GM18505 (cell line): ENCODE measurements around the gene CAMK2G.
"Not testable (repeated sequence)": the region's sequence is repeated elsewhere in the genome, so short reads cannot be mapped to it uniquely, and the experiment has no call there.

Source experiments
- ATAC-seq: cut with Tn5 transposase; IDR thresholded peaks from one replicate; pipeline ENCODE4 v1.9.1; 2021; ENCODE audit not compliant: unreplicated experiment
- POLR2A ChIP-seq: IDR thresholded peaks from 4 replicates; pipeline ENCODE4 v1.6.1; 2011; ENCODE audit warnings: borderline replicate concordance; ENCODE audit not compliant: insufficient read depth, insufficient read length; ENCODE audit errors: extremely low read depth

CAMK2G gene

DNA sequence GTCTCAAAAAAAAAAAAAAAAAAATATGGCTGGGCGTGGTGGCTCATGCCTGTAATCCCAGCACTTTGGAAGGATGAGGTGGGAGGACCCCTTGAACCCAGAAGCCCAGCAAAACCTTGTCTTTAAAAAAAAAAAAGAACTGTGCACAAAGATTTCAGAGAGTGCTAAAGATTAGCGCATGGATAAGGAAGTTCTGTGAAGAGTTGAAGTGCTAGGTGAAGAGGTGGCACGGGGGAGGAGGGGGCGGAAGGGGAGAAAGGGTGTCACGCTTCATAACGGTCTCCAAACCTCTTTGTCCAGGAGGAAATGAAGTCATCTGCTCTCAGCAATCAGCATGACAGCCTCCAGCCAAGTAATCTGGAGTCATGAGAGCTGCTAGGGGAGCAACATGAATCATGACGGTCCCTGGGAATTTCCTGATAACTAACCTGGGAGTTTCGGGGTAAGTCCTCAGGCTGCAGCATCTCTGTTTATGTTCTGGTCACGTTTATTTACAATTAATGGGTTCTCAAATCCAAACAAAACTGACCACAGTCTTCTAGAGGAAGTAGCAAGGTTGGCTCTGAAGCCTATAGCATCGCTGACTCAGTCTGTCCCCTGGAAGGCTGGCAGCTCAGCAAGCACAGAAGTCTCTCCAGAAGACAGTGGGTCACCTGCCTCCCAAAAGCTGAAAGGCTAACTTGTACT, 34.6 kb upstream of the CAMK2G start:
- TF ChIP-seq POLR2A, result no peak
- peak; percentile 38 for ATAC-seq

DNA sequence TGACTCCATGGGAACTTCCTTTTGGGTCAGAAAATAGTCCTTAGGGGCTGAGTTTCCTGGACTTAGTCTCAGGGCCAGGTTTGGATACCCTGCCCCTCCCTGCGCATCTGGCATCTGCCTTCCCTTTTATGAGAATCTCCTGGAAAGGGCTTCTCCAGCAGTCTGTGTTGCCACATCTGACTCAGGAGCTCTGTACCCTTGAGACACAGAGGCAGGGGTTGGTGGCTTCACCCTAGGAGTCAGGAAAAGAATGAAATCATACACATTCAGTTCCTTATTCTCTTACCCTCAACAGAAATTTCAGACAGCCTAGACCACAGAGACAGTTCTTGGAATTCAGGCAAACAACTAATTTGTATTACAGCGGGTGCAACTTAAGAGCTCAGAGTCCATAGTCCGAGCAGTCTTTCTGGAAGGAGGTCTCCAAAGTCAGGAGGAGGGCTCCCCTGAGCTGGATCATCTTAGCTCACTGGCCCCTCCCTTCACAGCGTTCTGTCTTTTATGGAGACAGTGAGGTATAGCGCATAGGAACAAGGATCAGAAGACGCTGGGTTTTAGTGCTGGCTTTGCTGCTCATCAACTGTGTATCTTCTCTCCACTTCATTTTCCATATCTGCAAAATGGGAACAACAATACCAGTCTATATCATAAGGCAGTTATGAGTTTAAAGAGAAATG, 33.6 kb upstream of the CAMK2G start:
- no peak for ATAC-seq
- TF ChIP-seq POLR2A, result no peak

DNA sequence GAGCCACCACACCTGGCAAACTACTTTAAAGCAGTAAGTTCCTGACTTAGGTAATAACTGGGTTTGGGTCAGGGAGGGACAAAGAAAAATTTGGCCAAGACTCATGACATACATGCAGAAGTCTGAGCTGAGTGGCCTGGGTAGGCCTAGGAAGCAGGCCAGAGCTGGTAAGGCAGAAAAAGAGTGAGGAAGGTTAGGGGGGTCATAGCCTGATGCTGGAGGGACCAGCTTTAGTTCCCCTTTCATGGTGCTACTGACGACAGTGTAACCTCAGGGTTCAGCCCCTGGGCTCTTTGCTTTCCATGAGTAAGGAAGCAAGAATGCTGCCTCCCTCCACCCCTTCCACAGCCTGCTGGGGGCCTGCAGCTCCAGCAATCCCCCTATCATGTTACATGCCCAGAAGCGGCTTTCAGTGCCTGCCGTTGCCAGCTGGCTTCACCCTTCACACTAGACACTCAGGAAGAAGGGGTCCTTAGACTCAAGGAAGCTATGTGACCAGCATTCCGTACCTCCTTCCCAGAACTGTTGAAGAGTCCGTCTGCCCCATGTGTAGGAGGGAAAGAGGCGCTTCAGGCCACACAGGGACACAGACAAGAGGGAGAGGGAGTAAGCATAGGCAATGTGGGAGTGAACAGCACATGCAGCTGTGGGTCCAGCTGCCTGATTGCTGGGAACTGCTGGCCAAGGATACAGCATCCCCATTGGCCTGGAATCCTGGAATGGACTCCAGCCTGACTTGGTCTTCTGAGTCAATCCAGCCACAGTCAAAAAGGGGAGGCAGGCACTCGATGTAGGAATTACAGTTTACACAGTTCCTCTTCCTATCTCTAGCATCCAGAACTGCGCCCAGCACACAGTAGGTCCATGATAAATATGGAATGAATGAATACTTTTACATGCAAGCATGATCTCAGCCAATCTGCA, 32.4 kb upstream of the CAMK2G start:
- no peak for ATAC-seq
- TF ChIP-seq POLR2A, result no peak

DNA sequence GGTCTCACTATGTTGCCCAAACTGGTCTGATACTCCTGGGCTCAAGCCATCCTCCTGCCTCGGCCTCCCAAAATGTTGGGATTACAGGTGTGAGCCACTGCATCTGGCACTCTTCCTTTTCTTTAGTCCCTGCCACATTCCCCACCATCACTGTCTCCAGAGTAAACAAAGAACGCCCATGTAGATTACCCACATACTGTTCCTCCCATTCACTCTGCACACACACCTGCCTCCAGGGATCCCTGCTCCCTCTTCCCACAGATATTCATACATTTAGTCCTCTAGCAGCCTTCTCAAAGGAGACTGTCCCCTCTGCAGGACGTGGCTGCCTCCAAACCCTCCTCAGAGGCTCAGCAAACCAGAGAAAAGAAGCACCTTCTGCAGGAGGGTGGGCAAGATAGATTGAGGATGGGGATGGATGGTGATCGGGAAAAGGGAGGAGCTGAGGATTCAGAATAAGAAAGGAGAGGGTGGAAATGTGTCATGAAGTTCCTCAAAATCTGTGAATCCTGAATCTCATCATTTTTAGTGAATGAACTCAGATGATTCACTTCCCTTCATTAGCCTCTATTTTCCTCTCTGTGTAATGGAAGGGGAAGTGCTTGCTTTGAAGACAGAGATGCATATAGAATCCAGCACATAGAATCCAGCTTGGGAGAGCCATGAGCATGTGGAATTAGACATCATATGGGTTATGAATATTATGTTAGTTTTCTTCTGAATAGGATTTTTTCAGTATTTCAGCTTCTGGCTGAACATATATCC, 31.1 kb upstream of the CAMK2G start:
- no peak for TF ChIP-seq POLR2A
- ATAC-seq, result no peak

DNA sequence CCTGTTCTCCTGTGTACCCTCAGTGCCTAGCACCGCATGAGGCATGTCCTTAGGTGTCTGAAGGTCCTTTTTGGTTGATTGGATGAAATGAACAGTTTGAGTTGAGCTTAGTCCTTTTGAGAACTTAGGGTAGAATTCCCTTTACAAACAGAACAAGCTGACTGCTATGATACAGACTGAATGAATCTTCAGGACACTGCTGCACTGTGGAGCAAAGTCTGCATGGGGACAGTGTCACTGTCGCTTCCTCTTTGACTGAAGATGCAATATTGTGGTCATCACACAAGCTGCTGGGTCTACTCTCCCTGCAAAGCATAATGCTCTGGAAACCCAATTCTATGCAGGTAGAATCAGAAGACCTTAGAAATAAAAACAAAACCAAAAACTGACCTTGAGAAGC, 28.0 kb upstream of the CAMK2G start:
- no peak for ATAC-seq
- TF ChIP-seq POLR2A, result no peak

DNA sequence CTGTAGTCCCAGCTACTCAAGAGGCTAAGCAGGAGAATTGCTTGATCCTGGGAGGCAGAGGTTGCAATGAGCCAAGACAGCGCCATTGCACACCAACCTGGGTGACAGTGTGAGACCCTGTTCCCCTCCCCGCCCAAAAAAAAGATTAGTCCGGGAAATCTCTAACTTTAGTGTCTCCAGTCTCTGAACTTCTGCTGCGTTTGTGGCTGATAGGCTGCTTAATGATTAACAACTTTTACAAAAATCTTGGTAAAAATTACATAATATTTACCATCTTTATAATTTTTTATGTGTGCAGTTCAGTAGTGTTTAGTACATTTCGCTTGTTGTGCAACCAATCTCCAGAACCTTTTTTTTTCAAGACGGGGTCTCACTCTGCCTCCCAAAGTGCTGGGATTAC, 26.9 kb upstream of the CAMK2G start:
- TF ChIP-seq POLR2A, result no peak
- no peak for ATAC-seq

DNA sequence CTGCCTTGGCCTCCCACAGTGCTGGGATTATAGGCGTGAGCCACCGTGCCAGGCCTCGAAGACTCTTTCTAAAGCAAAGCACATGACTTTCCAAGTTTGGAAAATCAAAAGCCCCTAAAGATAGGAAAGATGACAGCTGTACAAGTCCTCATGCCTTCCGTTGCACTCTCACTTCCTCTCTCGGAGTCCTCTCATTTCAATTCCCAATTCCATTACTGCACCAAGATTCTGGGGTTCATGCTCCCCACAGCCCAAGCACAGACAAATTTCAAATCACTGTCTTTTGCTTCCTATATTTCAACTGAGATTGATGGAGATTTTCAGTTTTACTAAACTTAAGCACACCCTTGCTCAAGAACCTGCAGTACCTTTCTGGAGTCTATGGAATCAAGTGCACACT, 25.7 kb upstream of the CAMK2G start:
- TF ChIP-seq POLR2A, result no peak
- no peak for ATAC-seq

DNA sequence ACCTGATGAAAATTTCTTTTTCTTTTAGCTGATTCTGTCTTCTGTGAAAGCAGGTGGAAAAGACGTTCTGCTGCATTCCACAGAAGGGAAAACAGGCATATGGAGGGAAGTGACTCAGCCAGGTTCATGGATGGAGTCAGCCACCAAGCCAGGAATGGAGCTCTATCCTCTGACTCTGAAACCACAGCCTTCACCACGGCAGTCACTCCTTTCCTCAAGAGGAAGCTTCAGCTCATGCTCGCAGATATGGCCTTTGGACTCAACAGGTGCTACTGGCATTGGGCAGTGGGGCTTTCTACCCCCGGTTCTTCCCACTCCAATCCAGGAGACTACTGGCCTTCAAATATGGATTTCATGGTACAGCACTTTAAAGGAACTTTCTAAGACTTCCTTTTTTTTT, 25.1 kb upstream of the CAMK2G start:
- no peak for ATAC-seq
- no peak for TF ChIP-seq POLR2A

DNA sequence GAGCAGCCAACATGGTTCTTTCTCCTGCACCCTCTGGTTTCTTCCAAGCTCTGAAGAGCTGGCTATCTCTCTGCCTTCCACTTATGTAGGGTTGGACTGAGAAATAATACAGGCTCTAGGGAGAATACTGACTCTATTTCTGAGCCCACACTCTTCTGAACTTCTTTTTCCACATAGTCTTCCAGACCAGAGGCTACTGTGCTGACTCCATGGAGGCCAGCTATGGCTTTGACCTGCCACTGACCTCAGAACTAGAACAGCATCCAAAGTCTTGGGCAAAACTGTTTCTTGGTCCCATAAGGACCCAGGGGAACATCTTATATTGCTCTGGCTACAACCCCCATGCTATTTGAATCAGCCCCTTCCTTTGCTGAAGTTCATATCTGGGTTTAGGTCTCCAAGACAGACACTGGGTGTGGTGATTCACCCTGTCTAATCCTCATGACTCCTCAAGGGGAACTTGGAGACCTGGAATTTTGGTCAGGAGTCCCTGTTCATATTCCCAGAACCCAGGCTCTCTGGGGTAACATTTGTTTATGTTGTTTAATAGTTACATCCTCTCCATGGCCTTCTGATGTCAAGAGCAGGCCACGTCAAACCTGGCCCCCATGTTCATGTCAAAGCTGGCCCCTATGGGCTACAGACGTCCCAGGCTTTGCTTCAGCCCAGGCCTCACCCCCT, 24.5 kb upstream of the CAMK2G start:
- ATAC-seq, result no peak
- no peak for TF ChIP-seq POLR2A

DNA sequence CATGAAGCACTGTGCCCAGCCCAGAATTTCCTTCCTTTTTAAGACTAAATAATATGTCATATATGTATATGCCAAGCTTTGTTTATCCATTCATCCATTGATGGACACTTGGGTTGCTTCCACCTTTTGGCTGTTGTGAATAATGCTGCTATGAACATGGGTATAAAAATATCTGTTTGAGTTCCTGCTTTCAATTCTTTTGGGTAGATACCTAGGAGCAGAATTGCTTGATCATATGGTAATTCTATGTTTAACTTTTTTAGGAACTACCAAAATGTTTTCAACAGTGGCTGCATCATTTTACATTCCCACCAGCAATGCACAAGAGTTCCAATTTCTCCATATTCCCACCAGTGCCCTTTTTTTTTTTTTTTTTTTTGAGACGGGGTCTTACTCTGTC, 23.3 kb upstream of the CAMK2G start:
- no peak for TF ChIP-seq POLR2A
- no peak for ATAC-seq

DNA sequence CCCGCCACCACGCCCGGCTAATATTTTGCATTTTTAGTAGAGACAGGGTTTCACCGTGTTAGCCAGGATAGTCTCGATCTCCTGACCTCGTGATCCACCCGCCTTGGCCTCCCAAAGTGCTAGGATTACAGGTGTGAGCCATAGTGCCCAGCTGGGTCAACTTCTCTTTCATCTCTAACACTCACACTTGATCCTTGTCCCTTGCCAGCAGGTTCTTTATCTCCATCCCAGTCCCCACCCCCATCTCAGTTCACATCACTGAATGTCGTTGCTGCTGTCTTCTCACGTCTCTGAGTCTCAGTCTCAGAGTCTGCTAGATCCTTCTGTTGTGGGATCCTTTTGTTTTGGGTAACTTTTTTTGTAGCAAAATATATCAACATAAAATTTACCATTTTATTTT, 21.0 kb upstream of the CAMK2G start:
- ATAC-seq, result not testable (repeated sequence)

DNA sequence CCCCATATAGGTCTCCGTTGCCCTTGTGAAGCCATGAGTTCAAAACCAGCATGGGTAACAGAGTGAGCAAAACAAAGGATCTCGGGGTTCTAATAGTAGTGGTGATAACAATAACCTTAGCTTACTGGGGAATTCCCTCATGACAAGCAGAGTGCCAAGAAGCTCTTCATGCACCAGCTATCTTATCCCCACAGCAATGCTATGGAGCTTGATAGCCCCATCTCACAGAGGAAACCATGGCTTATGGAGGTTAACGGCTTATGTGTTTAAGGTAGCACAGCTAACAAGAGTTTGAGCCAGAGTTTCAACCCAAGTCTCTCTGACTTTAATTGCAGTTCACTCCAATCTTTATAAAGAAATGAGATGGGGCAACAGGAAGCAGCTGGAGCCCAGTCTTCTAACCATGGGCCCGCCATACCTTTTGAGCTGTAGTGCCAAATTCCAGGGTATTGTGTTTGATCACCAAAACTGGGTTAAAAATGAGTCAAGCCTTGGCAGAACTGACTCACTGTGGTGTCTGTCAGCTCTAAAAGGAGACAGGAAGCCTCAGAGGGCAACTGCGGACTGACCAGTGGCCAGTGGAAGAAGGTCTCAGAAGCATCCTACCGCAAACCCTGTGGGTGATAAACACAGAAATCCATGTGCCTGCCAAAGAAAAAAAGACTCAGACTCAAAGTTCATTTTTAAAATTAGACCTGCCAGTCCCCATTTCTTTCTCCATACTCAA, 20.1 kb upstream of the CAMK2G start:
- ATAC-seq, result no peak

More for the DNA sequence above, 20.1 kb upstream of the CAMK2G start:
- TF ChIP-seq POLR2A, result no peak
